Vagina (tissue), 2 donors: Measurements from ENCODE around the gene GBF1. TPM values are rescaled to one million over a fixed set of nuclear protein-coding genes. Genes with fewer than 3 reads are reported as not detected.

Experiments used
- DNase-seq, 2 donors: peaks; one replicate each; pipeline ENCODE4 v3.0.0-alpha.2; 2017; ENCODE audit errors: extremely low spot score in 2 of 2
- H3K27ac ChIP-seq: fragments of 200-600 bp; sonication (generic); one replicate; pipeline ENCODE4 v1.5.1; 2019
- H3K27me3 ChIP-seq: fragments of 200-600 bp; sonication (generic); one replicate; pipeline ENCODE4 v1.5.1; 2019
- H3K36me3 ChIP-seq, 2 donors: fragments of 200-600 bp; sonication (generic); one replicate each; pipeline ENCODE4 v1.5.1; 2017 to 2019
- H3K4me1 ChIP-seq: fragments of 200-600 bp; sonication (generic); one replicate; pipeline ENCODE4 v1.5.1; 2019
- H3K4me3 ChIP-seq, 2 donors: fragments of 200-600 bp; sonication (generic); 1 replicate in 1 of 2; 2 replicates in 1 of 2; pipeline ENCODE4 v1.5.1; 2016 to 2019
- H3K9me3 ChIP-seq: fragments of 200-600 bp; sonication (generic); one replicate; pipeline ENCODE4 v1.5.1; 2019
- CTCF ChIP-seq, 3 experiments: fragments of 450-650 bp in 2 of 3; fragments of 200-600 bp in 1 of 3; sonication (generic) in 1 of 3; IDR thresholded peaks; one replicate each; pipeline ENCODE4 v1.5.1; 2017 to 2019; ENCODE audit warnings: antibody characterized with exemption in 3 of 3, mild to moderate bottlenecking in 2 of 3, moderate library complexity in 2 of 3
- POLR2A ChIP-seq, 2 donors: fragments of 450-650 bp; IDR thresholded peaks; one replicate each; pipeline ENCODE4 v1.6.1; 2017; ENCODE audit warnings: antibody characterized with exemption in 2 of 2, mild to moderate bottlenecking in 2 of 2, moderate library complexity in 2 of 2
- POLR2AphosphoS5 ChIP-seq, 2 donors: sonication (generic); formaldehyde crosslinking; IDR thresholded peaks; one replicate each; pipeline ENCODE4 v1.9.0; 2017; ENCODE audit warnings: antibody characterized with exemption in 2 of 2, mild to moderate bottlenecking in 2 of 2, low read depth in 1 of 2; ENCODE audit not compliant: insufficient read depth in 1 of 2
- intact Hi-C: fragments of 100-400 bp; cut with DNase I; formaldehyde crosslinking; loops from one replicate; pipeline ENCODE4 v1.15.1; 2023
- total RNA-seq: library from RNA; depleted of rRNA; stranded (reverse); fragments of >200 nt; gene quantifications from one replicate; pipeline ENCODE4 v1.2.3, GENCODE V29; 2016

The GBF1 gene
- total RNA-seq, 1 donor from 2014 or later = 48.9 TPM

- Histone ChIP-seq H3K36me3 (no peaks in the 10 kb centered on the region), H3K4me3 (no peak overlapping the region), H3K4me1 (peaks cover 49% of the 10 kb centered on the region), H3K27ac (no peak overlapping the region), H3K9me3 (no peaks in the 10 kb centered on the region), H3K27me3 (no peaks in the 10 kb centered on the region)
- DNase-seq = no peak
- no peak for TF ChIP-seq POLR2A (IDR thresholded peaks at IDR 0.05)
- TF ChIP-seq CTCF (IDR thresholded peaks at IDR 0.05) = no peak
- intact Hi-C loops = no loop called here
Measured at GRCh38 chr10:102266670-102267069, 21.3 kb downstream of the GBF1 start.

- no peaks in the 10 kb centered on the region for H3K36me3 ChIP-seq
- no peak for TF ChIP-seq POLR2A (IDR thresholded peaks at IDR 0.05)
- no peak for TF ChIP-seq POLR2AphosphoS5 (IDR thresholded peaks at IDR 0.05; ENCODE audit: insufficient read depth in 1 of 2, low read depth in 1 of 2)
- TF ChIP-seq CTCF (IDR thresholded peaks at IDR 0.05) = no peak
- no peaks in the 10 kb centered on the region for H3K27me3 ChIP-seq
- DNase-seq = no peak
- intact Hi-C loops = no loop called here
- H3K4me3 ChIP-seq = no peak overlapping the region
- no peaks in the 10 kb centered on the region for H3K9me3 ChIP-seq
- H3K27ac ChIP-seq = no peak overlapping the region
- H3K4me1 ChIP-seq = peaks cover 41% of the 10 kb centered on the region
Measured at GRCh38 chr10:102267748-102268147, 22.4 kb downstream of the GBF1 start.

GRCh38 chr10:102268375-102268888, 23.1 kb downstream of the GBF1 start:
- Histone ChIP-seq H3K36me3 (no peaks in the 10 kb centered on the region), H3K4me1 (peaks cover 36% of the 10 kb centered on the region), H3K27me3 (no peaks in the 10 kb centered on the region), H3K9me3 (no peaks in the 10 kb centered on the region), H3K4me3 (no peak overlapping the region), H3K27ac (no peak overlapping the region)
- TF ChIP-seq POLR2AphosphoS5 (IDR thresholded peaks at IDR 0.05; ENCODE audit: insufficient read depth in 1 of 2, low read depth in 1 of 2) = no peak
- TF ChIP-seq CTCF (IDR thresholded peaks at IDR 0.05) = no peak
- TF ChIP-seq POLR2A (IDR thresholded peaks at IDR 0.05) = no peak
- intact Hi-C loops = no loop called here
- DNase-seq = no peak

- intact Hi-C loops = no loop called here
- H3K27ac ChIP-seq = no peak overlapping the region
- TF ChIP-seq CTCF (IDR thresholded peaks at IDR 0.05) = no peak
- no peak for TF ChIP-seq POLR2AphosphoS5 (IDR thresholded peaks at IDR 0.05; ENCODE audit: insufficient read depth in 1 of 2, low read depth in 1 of 2)
- TF ChIP-seq POLR2A (IDR thresholded peaks at IDR 0.05) = no peak
Measured at GRCh38 chr10:102269017-102269416, 23.7 kb downstream of the GBF1 start.

GRCh38 chr10:102274062-102274461, 28.7 kb downstream of the GBF1 start:
- no peaks in the 10 kb centered on the region for H3K36me3 ChIP-seq
- intact Hi-C loops = no loop called here
- H3K4me1 ChIP-seq = peaks cover 18% of the 10 kb centered on the region
- DNase-seq = no peak
- H3K27me3 ChIP-seq = no peaks in the 10 kb centered on the region
- TF ChIP-seq CTCF (IDR thresholded peaks at IDR 0.05) (no peak), POLR2AphosphoS5 (IDR thresholded peaks at IDR 0.05; ENCODE audit: insufficient read depth in 1 of 2, low read depth in 1 of 2) (no peak), POLR2A (IDR thresholded peaks at IDR 0.05) (no peak)
- no peak overlapping the region for H3K27ac ChIP-seq
- no peak overlapping the region for H3K4me3 ChIP-seq
- no peaks in the 10 kb centered on the region for H3K9me3 ChIP-seq

More at GRCh38 chr10:102269017-102269416, 23.7 kb downstream of the GBF1 start:
- H3K27me3 ChIP-seq = no peaks in the 10 kb centered on the region
- H3K4me1 ChIP-seq = peaks cover 33% of the 10 kb centered on the region
- no peak overlapping the region for H3K4me3 ChIP-seq
- H3K9me3 ChIP-seq = no peaks in the 10 kb centered on the region
- no peak for DNase-seq
- H3K36me3 ChIP-seq = no peaks in the 10 kb centered on the region
